H1 (cell line): ENCODE results near the gene SULT2B1. TPM values are rescaled to one million over a fixed set of nuclear protein-coding genes. Genes with fewer than 3 reads are reported as not detected.

Experiments used
- CTCF ChIA-PET: fragments of 300-600 bp; sonication (Branson Sonifier 250); formaldehyde crosslinking; loops from one replicate; lab custom pipeline; 2021; ENCODE audit not compliant: partially characterized antibody; lab: Charles Lee
- POLR2A ChIA-PET: fragments of 300-600 bp; sonication (Branson Sonifier 250); formaldehyde crosslinking; loops from one replicate; lab custom pipeline; 2021; ENCODE audit warnings: inconsistent platforms; ENCODE audit not compliant: partially characterized antibody; lab: Charles Lee
- DNase-seq, 2 experiments: peaks; one replicate each; pipeline versions ENCODE4 v3.0.0 to v3.0.0-alpha.2; 2010 to 2022; ENCODE audit warnings: low spot score in 2 of 2, low read depth in 1 of 2, mixed read lengths in 1 of 2
- FAIRE-seq: peaks from 2 replicates; lab custom pipeline; 2011; peaks lifted over from hg19 to GRCh38; lab: Jason Lieb, UNC
- H2AFZ ChIP-seq: 2 replicates; pipeline ENCODE4 v1.8.1; 2012; ENCODE audit warnings: low read length, inconsistent platforms
- H2AK5ac ChIP-seq: 2 replicates; pipeline ENCODE4 v1.6.1; 2013; ENCODE audit warnings: low read depth, low read length
- H2BK120ac ChIP-seq: replicated peaks from 2 replicates; pipeline ENCODE3; 2013; ENCODE audit warnings: low read depth, low read length, inconsistent platforms
- H2BK12ac ChIP-seq: 2 replicates; pipeline ENCODE4 v1.6.1; 2013; ENCODE audit warnings: low read depth, low read length
- H2BK15ac ChIP-seq: 2 replicates; pipeline ENCODE4 v1.6.1; 2013; ENCODE audit warnings: low read length
- H2BK20ac ChIP-seq: 2 replicates; pipeline ENCODE4 v1.6.1; 2013; ENCODE audit warnings: low read length
- H2BK5ac ChIP-seq: 2 replicates; pipeline ENCODE4 v1.6.1; 2013; ENCODE audit warnings: low read depth, low read length
- H3K14ac ChIP-seq: 2 replicates; pipeline ENCODE4 v1.6.1; 2013; ENCODE audit warnings: inconsistent platforms; ENCODE audit not compliant: insufficient read length
- H3K18ac ChIP-seq: 2 replicates; pipeline ENCODE4 v1.6.1; 2013; ENCODE audit warnings: low read length; ENCODE audit errors: extremely low read depth
- H3K23ac ChIP-seq: 2 replicates; pipeline ENCODE4 v1.6.1; 2013; ENCODE audit warnings: inconsistent platforms; ENCODE audit not compliant: insufficient read length
- H3K23me2 ChIP-seq: 2 replicates; pipeline ENCODE4 v1.6.1; 2013; ENCODE audit warnings: low read depth, low read length
- H3K27ac ChIP-seq: 2 replicates; pipeline ENCODE4 v1.6.1; 2011; ENCODE audit warnings: low read depth, low read length, inconsistent platforms
- H3K27me3 ChIP-seq, 4 experiments: replicated peaks in 1 of 4; 1 replicate in 1 of 4; 2 replicates in 3 of 4; pipeline versions ENCODE4 v1.6.1 to v1.8.1; 2011 to 2013; ENCODE audit warnings: low read length in 3 of 4, mild to moderate bottlenecking in 3 of 4, inconsistent platforms in 2 of 4, mixed read lengths in 2 of 4, moderate library complexity in 1 of 4; ENCODE audit not compliant: control insufficient read depth in 3 of 4, insufficient read depth in 3 of 4; ENCODE audit errors: extremely low read depth in 1 of 4
- H3K36me3 ChIP-seq, 4 experiments: 2 replicates each; pipeline versions ENCODE4 v1.6.1 to v1.8.1; 2011 to 2013; ENCODE audit warnings: mild to moderate bottlenecking in 4 of 4, low read length in 3 of 4, moderate library complexity in 2 of 4, control low read depth in 1 of 4, inconsistent platforms in 1 of 4; ENCODE audit not compliant: insufficient read depth in 4 of 4, control insufficient read depth in 2 of 4
- H3K4ac ChIP-seq: replicated peaks from 2 replicates; pipeline ENCODE3; 2013; ENCODE audit warnings: low read length, low read depth, mixed read lengths, inconsistent platforms; ENCODE audit not compliant: insufficient read length
- H3K4me1 ChIP-seq, 4 experiments: replicated peaks in 1 of 4; 1 replicate in 1 of 4; 2 replicates in 3 of 4; pipeline versions ENCODE4 v1.6.1 to v1.8.1; 2011 to 2013; ENCODE audit warnings: low read length in 3 of 4, inconsistent platforms in 2 of 4, mixed read lengths in 1 of 4; ENCODE audit not compliant: insufficient read depth in 4 of 4, control insufficient read depth in 3 of 4
- H3K4me2 ChIP-seq, 2 experiments: 2 replicates each; pipeline versions ENCODE4 v1.6.1 to v1.8.1; 2011 to 2013; ENCODE audit warnings: low read depth in 2 of 2, low read length in 2 of 2, control low read depth in 1 of 2, inconsistent platforms in 1 of 2, mild to moderate bottlenecking in 1 of 2; ENCODE audit not compliant: insufficient read depth in 1 of 2
- H3K4me3 ChIP-seq, 4 experiments: fragments of 200-600, 300-600 bp in 1 of 4; sonication (generic), shearing (Covaris generic), sonication (Bioruptor Twin) in 1 of 4; 2 replicates each; pipeline versions ENCODE4 v1.5.1 to v1.8.1; 2011 to 2016; ENCODE audit warnings: low read length in 4 of 4, low read depth in 3 of 4, control low read depth in 2 of 4, inconsistent platforms in 2 of 4, mild to moderate bottlenecking in 2 of 4, mixed read lengths in 1 of 4, moderate library complexity in 1 of 4; ENCODE audit not compliant: insufficient read depth in 2 of 4; ENCODE audit errors: extremely low read depth in 1 of 4
- H3K56ac ChIP-seq: replicated peaks from 2 replicates; pipeline ENCODE3; 2013; ENCODE audit warnings: low read depth, mild to moderate bottlenecking, mixed read lengths, low read length, inconsistent platforms; ENCODE audit not compliant: insufficient read length
- H3K79me1 ChIP-seq: 2 replicates; pipeline ENCODE4 v1.6.1; 2013; ENCODE audit warnings: low read depth, low read length, control low read depth
- H3K79me2 ChIP-seq, 2 experiments: 2 replicates each; pipeline versions ENCODE4 v1.6.1 to v1.8.1; 2012 to 2013; ENCODE audit warnings: low read length in 2 of 2, mild to moderate bottlenecking in 2 of 2, inconsistent platforms in 1 of 2; ENCODE audit not compliant: insufficient read depth in 2 of 2, control insufficient read depth in 1 of 2
- H3K9ac ChIP-seq, 4 experiments: replicated peaks in 1 of 4; 1 replicate in 1 of 4; 2 replicates in 3 of 4; pipeline versions ENCODE4 v1.6.1 to v1.8.1; 2011 to 2013; ENCODE audit warnings: low read depth in 3 of 4, low read length in 3 of 4, control low read depth in 2 of 4, mild to moderate bottlenecking in 2 of 4, moderate library complexity in 2 of 4, inconsistent platforms in 1 of 4; ENCODE audit errors: extremely low read depth in 1 of 4
- H3K9me3 ChIP-seq, 2 experiments: 2 replicates each; pipeline versions ENCODE4 v1.6.1 to v1.8.1; 2012 to 2013; ENCODE audit warnings: mild to moderate bottlenecking in 2 of 2, moderate library complexity in 2 of 2, control low read depth in 1 of 2, inconsistent platforms in 1 of 2, low read depth in 1 of 2, low read length in 1 of 2, mixed read lengths in 1 of 2; ENCODE audit not compliant: insufficient read depth in 2 of 2
- H4K20me1 ChIP-seq, 2 experiments: replicated peaks in 1 of 2; 2 replicates each; pipeline versions ENCODE3 to v1.8.1; 2011 to 2013; ENCODE audit warnings: inconsistent platforms in 2 of 2, low read length in 2 of 2, mild to moderate bottlenecking in 1 of 2; ENCODE audit not compliant: insufficient read depth in 2 of 2, control insufficient read depth in 1 of 2
- H4K5ac ChIP-seq: 2 replicates; pipeline ENCODE4 v1.6.1; 2013; ENCODE audit warnings: low read length, low read depth, mixed read lengths, inconsistent platforms; ENCODE audit not compliant: insufficient read length
- H4K8ac ChIP-seq: 2 replicates; pipeline ENCODE4 v1.8.0; 2013; ENCODE audit warnings: mild to moderate bottlenecking, moderate library complexity, low read length, inconsistent platforms; ENCODE audit not compliant: insufficient read depth; ENCODE audit errors: extremely low read depth
- H4K91ac ChIP-seq: replicated peaks from 2 replicates; pipeline ENCODE3; 2013; ENCODE audit warnings: low read length, mixed read lengths, inconsistent platforms; ENCODE audit not compliant: insufficient read length
- CTBP2 ChIP-seq: IDR thresholded peaks from 2 replicates; pipeline ENCODE4 v1.7.0; 2011; ENCODE audit warnings: borderline replicate concordance, mild to moderate bottlenecking, moderate library complexity, mixed read lengths, low read length; ENCODE audit not compliant: insufficient read depth, insufficient read length
- POLR2A ChIP-seq, 2 experiments: IDR thresholded peaks; 1 replicate in 1 of 2; 2 replicates in 1 of 2; pipeline ENCODE4 v1.6.1; 2011; ENCODE audit warnings: low read depth in 2 of 2, low read length in 2 of 2, mild to moderate bottlenecking in 2 of 2; ENCODE audit errors: control extremely low read depth in 1 of 2
- RXRA ChIP-seq: IDR thresholded peaks from 2 replicates; pipeline ENCODE4 v1.6.1; 2011; ENCODE audit warnings: low read depth, mild to moderate bottlenecking, low read length, moderate library complexity; ENCODE audit not compliant: insufficient read depth
- WGBS, 2 experiments: shearing (Covaris generic) in 1 of 2; methylation state at CpG; one replicate each; pipeline versions ENCODE4 v1.1.6 to v1.1.7; 2013 to 2015; ENCODE audit warnings: low lambda C conversion rate in 2 of 2, mixed read lengths in 2 of 2, inconsistent platforms in 1 of 2, low coverage in 1 of 2, missing lambda C conversion rate in 1 of 2; ENCODE audit not compliant: insufficient replicate concordance in 2 of 2, insufficient coverage in 1 of 2, insufficient read length in 1 of 2; ENCODE audit errors: extremely low coverage in 1 of 2, missing lambda C conversion rate in 1 of 2; 5-methylcytosine and 5-hydroxymethylcytosine counted together
- polyA plus RNA-seq, 7 experiments: library from polyadenylated mRNA; depleted of rRNA in 3 of 7; stranded (reverse) in 5 of 7; unstranded in 2 of 7; fragments of >200 nt in 5 of 7; fragments of 200-250 nt in 2 of 7; gene quantifications; 1 replicate in 5 of 7; 2 replicates in 1 of 7; 4 replicates in 1 of 7; pipeline versions ENCODE4 v1.2.1 to v1.2.3, GENCODE V29; 2011 to 2013; ENCODE audit warnings: missing spikeins in 2 of 7, mixed read lengths in 2 of 7
- total RNA-seq: library from RNA; stranded (reverse); fragmentation: NEBNext Ultra II Directional; extraction: Animal tissue kit (Norgen Biotek cat#: 25700); gene quantifications from 2 replicates; pipeline ENCODE4 v1.2.1, GENCODE V29; 2021

Gene SULT2B1
- total and polyA plus RNA-seq, 2 of the 8 experiments (the other 6 are each of a cell fraction or from before 2014, with no cell fraction given) = 1.5 to 2.6 TPM

DNA sequence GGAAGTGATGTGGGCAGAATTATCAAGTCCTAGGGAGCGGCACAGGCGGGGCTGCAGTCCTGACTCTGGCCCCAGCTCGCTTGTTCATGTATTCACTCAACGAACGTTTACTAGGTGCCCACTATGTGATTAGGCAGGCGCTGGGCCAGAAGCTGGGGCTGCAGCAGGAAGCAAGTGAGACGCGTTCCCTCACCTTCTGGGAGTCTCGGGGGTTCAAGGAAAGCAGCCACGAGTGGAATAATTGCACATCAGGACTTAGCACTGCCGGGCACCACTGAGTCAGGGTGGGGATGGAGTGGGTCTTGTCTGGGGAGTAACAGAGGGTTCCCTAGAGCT is 37.9 kb upstream of the SULT2B1 start:
- peak overlapping the region; percentile 64 for H2BK120ac ChIP-seq
- H2AFZ ChIP-seq = no peak overlapping the region; the same call in 1 of the 2 replicates
- no peaks in the 10 kb centered on the region for H3K36me3 ChIP-seq
- CTCF ChIA-PET = interaction anchor here (0.6 to 1.7 kb wide), 7 partner anchors 10 to 177 kb away, joined by 3 to 15 read pairs (median 4); no protein-coding TSS in a partner anchor
- no peak overlapping the region for H3K27ac ChIP-seq
- peak overlapping the region; percentile 77 to 91 for H3K4me2 ChIP-seq
- no peak for FAIRE-seq
- H4K5ac ChIP-seq = peak overlapping the region; percentile 65
- no peaks in the 10 kb centered on the region for H3K9me3 ChIP-seq
- peaks cover 0 to 4% of the 10 kb centered on the region in 2 experiments for H4K20me1 ChIP-seq
- peak overlapping the region; percentile 51 to 81 (median 69); a peak in 6 of 8 replicates for H3K4me3 ChIP-seq
- H3K79me2 ChIP-seq = no peaks in the 10 kb centered on the region
- peak overlapping the region; percentile 85; the same call in 1 of the 2 replicates for H2BK12ac ChIP-seq
- 55% methylated on average over 11 of the region's 11 CpGs; no CpG with 5 or more reads in 1 of the 2 experiments for WGBS, 2 experiments
- peak overlapping the region; percentile 23 for H3K4ac ChIP-seq
- H3K4me1 ChIP-seq = peaks cover 0 to 23% (median 12%) of the 10 kb centered on the region in 4 experiments; a peak in 5 of 7 replicates
- H3K27me3 ChIP-seq = peaks cover 0 to 12% (median 9%) of the 10 kb centered on the region in 4 experiments; a peak in 4 of 7 replicates
- no peak overlapping the region for H3K14ac ChIP-seq
- H4K8ac ChIP-seq = peak overlapping the region; percentile 86
- TF ChIP-seq POLR2A (IDR thresholded peaks at IDR 0.05; ENCODE audit: control extremely low read depth in 1 of 2, low read depth in 2 of 2, low read length in 2 of 2) = no peak
- TF ChIP-seq RXRA = no peak
- TF ChIP-seq CTBP2 = no peak
- TF ChIP-seq, all 59 proteins: peak for 0
- Histone ChIP-seq H3K79me1 (no peaks in the 10 kb centered on the region), H2BK5ac (no peak overlapping the region), H2BK20ac (0 out of 2 replicates have a peak overlapping the region, but pooled peaks have one; percentile 0), H2AK5ac (no peak overlapping the region), H3K56ac (no peak overlapping the region), H3K9ac (no peak overlapping the region), H3K23me2 (peaks cover 25% of the 10 kb centered on the region), H4K91ac (peak overlapping the region; percentile 81), H2BK15ac (peak overlapping the region; percentile 99), H3K23ac (no peak overlapping the region), H3K18ac (no peak overlapping the region)
- POLR2A ChIA-PET = interaction anchor here (0.6 to 2.0 kb wide), 12 partner anchors 12 to 105 kb away, joined by 3 to 7 read pairs (median 4); partner anchors contain the start of genes FAM83E, RPL18, SPHK2 and SULT2B1
- no peak for DNase-seq
